Kidney glomerular epithelial cell (primary cell): ENCODE results near the gene SPRING1.

Experiments used
- DNase-seq: peaks from one replicate; lab custom pipeline; 2025; lab: John Stamatoyannopoulos, UW

The SPRING1 gene

DNA sequence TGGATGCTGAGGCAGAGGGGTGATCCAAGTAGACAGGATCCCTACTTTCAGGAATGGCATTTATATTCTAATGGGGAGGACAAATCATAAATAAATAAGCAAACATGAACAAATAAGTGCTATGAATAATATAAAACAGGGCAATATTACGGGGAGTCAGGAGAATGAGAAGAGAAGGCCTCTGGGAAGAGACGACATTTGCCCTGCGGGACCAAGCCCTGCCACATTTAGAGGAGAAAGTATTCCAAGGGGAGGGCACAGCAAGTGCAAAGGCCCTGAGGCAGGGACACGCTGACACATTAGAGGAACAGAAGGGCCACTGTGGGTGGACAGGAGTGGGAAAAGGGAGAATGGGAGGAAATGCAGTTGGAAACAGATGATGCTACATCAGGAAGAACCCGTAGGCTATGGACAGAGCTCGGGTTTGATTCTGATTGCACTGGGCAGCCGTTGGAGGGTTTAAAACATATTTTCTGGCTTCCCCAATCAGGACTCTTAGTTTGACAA lies 1.6 kb upstream of the SPRING1 start:
- DNase-seq, result no peak

DNA sequence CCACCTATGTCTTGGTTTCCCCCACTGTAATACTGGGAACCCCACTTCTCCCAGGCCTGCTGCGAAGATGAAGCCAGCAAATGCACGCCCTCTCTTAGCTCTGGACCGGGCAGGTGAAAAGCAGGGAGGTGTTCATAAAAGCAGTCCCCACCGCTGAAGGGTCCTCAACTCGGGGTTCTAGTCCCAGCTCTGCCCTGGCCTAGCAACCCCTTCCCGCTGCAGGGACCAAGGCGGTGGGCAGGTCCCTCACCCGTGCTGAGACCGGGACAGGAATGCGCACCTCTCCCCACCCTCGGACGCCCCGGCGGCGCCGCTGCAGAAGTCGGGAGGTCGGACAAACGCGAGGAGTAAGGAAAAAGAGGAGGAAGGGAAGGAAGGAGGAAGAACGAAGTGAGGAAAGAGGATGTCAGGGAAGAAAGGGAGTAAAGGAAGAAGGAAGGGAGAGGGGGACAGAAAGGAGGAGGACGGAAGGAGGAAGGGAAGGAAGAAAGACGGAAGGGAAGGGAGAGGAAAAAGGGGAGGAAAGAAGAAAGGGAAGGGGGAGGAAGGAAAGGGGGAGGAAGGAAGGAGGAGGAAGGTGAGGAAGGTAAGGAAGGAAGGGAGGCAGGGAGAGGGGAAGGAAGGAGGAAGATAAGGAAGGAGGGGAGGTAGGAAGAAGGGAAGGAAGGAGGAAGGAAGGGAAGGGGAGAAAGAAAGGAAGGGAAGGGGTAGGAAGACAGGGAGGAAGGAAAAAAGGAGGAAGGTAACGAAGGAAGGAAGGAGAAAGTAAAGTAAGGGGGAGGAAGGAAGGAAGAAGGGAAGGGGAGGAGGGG lies 701 bp downstream of the SPRING1 start:
- DNase-seq, result no peak

DNA sequence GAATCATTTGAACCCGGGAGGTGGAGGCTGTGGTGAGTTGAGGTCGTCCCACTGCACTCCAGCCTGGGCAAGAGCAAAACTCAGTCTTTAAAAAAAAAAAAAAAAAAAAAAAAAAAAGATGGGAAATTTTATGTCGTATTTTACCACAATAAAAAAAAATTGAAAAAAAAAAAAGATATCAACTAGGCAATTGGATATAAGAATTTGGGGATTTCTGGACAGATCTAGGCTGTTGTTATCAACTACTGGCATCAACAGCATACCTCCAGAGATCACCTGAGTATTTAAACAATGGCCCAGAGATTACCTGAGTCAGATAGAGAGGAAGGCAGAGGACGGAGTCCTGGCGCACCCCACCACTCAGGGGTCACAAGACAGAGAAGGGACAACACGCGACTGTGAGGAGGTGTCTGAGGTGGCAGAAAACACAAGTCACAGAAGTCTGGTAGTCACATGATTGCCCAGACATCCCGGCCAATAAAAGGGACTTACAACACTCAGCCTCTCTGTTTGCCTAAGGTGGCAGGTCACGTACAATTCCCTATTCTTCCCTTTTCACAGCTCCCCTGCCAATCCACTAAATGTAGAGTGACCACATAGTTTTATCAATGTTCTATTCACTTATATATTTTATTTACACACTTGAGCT lies 1.8 kb downstream of the SPRING1 start:
- DNase-seq, result no peak

DNA sequence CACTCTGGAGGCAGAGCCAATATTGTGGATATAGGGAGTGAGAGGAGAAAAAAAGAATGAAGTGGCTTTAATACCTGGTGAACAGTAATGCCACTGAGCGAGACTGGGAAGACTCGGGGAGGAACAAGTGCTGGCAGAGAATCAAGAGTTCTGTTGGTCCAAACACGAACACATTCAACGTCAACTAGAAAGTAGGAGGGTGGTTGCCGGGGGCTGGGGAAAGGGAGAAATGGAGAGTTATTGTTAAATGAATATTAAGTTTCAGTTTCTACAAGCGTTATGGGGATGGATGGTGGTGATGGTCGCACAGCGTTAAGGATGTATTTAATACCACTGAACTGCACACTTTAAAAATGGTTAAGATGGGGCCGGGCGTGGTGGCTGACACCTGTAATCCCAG lies 2.8 kb downstream of the SPRING1 start:
- no peak for DNase-seq

DNA sequence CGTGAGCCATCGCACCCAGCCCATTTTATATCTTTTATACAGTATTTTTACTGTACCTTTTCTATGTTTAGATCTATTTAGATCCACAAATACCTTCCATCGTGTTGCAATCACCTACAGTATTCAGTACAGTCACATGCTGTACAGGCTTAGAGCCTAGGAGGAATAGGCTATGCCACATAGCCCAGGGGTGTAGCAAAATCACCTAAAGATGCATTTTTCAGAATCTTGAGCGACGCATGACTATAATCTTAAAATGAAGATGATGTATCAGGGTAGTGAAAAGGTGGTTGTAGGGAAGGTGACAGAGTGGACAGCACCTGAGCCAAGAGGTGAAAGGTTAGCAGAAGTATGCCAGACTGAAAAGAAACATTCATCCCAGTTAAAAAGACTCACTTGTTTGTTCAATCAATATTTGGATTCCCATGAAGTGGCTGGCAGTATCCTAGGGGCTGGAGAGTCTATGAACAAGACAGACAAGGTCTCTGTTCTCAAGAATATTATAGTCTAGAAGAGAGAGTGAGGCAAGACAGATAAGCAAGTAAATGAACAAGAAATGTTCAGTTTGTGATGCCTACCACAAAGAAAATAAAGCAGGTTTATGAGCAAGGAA lies 3.6 kb downstream of the SPRING1 start:
- DNase-seq, result no peak

DNA sequence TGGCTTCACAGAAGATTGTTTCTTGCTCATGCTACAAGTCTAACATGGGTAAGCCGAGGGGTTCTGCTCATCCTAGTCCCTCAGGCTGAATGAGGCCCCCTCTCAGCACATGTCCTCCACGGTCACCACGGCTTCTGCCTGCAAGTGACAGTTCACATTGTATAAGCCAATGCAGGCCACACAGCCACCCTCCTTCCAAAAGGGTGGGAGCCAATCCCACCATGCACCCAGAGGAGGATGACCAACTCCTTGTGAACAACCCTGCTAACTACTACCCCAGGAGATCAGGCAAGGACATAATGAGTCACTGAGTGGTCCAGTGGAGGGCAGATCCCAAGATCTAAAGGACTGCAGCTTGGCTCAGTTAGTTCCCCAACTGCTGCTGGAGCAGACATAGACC lies 6.1 kb downstream of the SPRING1 start:
- DNase-seq, result no peak

DNA sequence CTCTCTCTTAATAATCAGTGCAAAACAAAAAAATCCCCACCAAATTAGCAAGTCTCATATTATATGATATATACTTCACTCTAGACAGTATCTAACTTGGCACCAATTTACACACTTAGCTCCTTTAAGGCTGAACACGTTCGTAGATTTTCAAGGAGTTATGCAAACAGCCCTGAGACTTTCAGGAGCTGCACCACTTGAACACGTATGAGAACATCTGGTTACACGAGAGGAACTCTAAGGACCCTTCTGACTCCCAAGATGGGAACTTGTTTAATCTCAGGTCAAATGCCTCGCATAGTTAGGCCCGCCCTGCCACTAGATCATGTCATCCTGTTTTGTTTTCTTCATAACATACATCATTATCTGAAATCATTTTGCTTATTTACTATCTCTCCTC lies 10.0 kb downstream of the SPRING1 start:
- DNase-seq, result no peak

DNA sequence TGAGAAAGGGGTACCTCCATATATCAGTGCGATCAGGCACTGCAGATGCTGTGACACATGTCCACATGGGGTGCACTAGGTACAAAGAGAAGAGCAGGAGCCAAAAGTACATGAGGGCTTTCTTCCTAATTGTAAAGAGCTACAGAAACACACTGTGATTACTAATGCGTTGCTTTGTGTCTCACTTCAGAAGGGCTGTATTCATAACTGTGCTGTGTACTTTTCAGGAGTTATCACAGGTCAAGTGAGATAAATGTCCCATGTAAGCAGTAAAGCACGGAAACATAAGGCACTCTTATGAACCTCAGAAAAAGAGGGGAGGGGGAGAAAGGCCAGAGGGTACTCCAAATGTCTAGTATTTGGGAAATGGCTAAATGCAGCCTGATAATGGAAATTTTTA lies 10.6 kb downstream of the SPRING1 start:
- DNase-seq, result no peak

DNA sequence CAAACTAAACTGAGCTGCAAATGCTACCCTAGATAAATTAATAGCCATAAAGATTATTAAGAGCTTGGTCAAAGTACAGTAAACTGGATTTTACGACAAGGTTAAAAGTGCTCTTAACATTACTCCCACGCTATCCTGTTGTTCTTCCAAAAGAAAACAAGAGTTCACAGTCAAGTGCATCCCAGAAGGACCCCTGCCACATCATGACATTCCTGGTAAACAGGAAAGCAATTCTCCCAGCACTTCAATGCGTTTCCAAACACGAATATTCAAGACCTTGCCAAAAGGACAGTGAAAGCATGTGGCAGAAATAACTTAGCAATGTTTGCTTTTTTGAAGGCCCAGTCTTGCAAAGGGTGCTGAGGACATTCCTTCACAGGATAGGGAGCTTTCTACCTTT lies 11.2 kb downstream of the SPRING1 start:
- DNase-seq, result no peak

DNA sequence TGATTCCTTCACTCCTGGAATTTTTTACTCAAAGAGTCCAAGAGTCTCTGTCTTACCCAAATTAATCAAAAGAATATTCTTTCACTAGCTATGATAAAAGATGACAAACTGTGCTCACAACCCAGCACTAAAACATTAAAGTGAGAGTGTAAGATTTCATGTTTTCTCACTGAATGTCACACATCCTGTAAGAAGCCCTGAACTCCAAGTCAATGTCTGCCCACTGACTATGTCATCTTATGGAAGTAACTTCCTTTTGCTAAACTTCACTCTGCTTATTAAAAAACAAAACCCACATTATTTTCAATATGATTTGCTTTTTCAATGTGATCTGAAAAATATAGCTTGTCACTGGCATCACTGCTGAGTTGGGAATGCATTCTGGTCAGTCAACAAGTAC lies 15.6 kb downstream of the SPRING1 start:
- DNase-seq, result no peak

DNA sequence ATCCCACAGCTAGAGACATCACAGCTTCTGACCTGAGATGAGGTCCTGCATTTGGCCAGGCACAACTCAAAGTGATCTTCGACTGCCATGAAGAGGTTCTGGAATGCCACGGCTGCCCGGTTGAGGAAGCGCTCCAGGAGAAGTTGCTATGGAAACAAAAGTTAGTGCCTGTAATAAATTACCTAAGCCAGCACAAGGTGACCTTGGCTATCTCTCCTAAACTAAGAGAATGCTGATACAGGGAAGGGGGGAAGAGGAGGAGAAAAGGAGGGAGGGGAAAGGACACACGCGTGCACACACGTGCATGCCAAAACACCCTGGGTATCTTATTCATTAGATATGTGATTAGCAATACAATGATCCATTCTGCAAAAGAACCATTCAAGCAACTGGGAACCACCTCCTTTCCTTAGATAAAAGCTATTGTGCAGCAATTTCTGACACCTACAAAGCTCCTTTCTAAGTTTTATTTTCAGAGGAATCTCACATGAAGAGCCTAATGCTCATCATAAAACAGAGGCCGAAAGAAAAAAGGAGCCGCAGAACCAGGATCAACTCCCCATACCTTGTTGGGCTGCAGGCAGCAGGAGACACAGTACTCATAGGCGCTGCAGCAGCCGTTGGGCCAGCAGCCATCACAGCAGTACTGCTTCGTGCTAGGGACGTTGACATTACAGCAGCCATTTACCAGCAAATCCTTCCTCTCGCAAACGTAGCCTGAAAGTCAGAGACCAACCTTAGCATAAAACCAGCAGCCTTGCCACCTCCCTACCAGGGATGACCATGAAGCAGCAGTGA lies 17.9 kb downstream of the SPRING1 start:
- DNase-seq, result peak; percentile 34

DNA sequence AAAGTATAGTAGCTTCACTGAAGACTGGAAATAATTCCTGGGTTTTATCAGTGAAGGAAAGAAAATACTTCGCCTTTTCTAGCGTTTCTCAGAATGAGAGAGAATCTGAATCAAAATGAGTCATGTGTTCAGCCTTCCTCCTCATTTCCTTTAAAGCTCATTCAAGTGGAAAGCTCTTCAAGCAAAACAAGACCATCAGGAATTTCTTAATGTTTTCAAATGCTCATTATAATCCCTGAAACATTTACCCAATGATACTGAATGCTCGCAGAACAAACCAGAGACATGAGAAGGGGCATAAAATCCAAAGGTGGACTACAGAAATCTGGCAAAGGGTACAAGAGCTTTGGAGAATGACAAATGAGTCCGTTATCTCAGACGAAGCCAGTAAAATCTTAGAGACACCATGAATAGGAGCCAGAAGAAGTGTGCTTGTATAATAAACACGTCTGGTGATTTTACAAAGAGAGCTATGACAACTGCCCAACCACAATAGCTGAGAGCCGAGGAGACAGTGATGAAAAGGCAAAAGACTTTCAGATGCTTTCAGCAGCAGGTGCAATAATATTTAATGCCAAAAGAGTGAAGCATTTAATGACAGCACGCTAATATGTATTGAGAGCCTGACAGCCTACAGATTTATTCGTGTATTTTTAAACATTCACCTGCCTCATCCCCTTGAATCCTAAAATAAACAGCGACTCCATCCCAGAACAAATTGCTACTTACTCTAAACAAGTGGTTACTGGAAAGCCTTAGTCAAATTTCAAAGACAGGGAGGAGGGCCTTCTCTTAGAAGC lies 19.0 kb downstream of the SPRING1 start:
- DNase-seq, result peak; percentile 67

DNA sequence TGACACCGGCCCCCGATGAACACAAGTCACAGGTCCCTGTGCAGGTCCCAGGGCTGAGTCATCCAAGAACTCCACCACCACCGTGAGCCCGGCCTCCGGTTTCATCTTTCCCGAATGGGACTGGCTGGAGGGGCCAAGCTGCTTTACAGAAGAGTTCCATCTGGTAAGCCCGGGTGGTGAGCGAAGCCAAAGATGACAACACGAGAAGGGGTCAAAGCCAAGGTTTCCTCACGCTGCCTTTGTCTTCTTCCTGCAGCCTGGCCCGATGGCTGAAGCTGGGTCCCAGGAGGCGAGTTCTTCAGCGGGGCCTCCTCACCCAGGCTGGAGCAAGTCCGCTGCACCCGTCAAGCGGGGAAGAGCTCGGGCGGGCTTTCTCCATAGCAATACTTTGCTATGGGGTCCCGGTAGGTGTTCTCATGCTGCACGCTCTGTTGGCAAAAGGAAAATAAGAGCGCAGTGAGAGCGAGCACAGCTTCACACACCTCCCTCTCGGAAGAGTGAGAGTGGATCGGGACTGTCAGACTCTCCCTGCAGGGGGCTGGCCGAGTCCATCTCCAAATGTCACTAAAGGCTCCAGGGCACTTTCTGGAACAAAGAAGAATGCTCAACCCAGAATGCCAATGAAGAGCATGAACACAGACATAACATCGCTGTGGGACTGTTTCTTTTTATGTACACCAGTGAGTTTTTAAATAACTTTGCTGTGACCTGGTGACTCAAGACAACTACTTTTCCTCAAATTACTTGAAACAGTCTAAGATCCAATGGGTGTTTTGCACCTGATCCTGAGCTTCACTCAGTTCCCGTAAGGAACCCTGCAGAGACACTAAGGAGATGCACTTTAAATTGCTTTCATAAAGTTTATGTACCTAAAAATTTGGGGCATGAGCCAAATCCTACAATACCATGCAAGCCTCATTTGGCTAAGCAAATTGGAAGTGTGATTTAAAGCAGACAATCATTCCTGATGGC lies 20.1 kb downstream of the SPRING1 start:
- DNase-seq, result peak; percentile 21

DNA sequence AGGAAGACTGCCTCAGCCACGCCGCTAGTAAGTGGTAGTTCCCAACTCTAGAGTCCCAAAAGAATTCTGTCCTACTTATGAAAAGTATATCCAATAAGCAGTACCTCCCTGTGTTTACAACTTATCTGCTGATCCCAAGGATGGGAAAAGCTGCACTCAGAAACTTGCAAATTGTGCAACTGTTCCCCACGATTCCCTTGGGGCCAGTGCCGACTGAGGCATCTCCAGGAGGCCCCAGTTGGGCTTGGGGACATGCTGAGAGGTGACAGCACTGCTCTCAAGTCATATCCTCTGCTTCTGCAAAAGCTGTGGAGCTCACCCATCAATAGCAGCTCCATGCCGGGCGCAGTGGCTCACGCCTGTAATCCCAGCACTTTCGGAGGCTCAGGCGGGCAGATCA lies 23.7 kb downstream of the SPRING1 start:
- no peak for DNase-seq

DNA sequence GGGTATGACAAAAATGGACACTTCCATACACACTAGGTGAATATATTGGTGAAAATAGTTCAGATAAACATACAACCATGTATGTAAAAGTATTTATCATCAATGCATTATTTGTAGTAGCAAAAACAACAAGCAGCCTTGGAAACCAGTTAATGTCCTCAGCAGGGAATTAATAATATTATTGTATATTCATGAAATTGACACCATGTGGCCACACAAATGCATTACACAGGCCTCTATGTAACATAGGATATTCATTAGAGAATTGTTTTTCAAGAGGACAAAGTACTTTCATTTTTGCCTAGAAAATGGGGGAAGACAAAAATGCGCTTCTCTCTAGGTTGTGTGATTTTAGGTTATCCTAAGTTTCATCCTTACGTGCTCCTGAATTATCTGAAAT lies 24.3 kb downstream of the SPRING1 start:
- DNase-seq, result no peak

DNA sequence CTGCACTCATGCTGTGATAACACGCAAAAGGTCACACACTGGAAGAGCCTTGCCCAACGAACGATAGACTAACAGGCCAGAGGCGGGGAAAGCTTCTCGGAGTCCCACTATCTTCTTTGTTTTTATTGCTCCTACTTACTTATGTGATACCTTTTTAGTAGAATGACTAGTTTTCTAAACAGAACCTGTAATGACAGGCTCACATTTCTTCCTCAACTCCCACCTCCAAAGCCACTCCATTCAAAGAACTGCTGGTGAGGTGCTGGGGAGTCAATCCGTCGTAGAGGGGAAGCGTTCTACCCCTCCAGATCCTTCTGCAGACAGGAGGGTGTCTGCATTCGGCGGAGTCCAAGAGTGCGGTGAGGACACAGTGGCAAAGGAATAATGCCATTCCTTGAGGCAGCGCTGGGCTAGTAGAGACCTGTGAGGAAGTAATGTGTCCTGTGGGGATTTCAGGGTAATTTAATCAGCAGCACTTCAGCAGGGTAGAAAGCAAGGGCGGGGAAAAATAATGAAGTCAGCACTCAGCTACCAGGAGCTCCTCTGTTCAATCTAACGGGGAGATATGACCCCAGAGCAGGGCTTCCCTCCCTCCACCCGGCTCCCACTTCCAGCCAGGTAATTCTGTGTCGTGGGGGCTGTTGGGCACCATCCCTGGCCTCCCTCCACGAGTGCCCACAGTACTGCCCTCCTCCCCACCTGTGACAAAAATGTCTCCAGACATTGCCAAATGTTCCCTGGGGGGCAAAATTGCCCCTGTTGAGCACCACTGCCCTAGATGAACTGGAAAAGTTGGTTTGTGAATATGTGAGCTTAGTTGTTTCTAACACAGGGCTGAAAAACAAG lies 25.2 kb downstream of the SPRING1 start:
- DNase-seq, result no peak

DNA sequence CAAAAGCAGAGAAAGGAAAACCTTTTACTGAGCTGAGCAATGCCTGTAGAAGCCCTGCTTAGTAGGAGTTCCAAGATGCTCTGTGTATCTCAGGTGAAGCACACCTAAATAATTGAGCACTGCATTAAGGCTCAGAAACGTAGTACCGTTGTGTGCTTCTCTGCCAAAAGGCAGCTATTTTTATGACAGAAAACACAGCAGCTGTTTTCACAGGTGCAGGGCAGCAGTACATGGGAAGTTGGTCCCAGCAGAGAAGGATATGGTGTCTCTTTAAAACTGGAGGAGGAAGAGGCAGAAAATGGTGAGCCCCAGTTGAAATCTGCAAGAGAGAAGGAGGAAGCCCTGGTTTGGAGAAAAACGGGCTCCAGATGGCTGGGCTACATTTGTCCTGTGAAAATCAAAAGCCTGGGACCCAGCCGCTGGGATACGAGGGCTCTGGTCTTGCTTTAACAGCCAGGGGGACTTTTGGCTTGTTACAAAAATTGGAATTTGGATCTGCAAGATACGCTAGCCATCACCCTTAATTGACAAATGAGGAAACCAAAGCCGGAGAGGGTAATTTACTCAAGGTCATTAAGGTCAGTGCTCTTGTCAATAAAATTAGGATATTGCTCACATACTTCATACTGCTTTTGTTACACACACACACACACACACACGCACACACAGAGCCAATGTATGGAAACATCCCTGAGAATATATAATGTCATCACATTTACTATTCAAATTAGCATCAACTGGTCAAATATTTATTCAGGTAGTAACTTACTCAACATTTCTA lies 27.3 kb downstream of the SPRING1 start:
- DNase-seq, result no peak

DNA sequence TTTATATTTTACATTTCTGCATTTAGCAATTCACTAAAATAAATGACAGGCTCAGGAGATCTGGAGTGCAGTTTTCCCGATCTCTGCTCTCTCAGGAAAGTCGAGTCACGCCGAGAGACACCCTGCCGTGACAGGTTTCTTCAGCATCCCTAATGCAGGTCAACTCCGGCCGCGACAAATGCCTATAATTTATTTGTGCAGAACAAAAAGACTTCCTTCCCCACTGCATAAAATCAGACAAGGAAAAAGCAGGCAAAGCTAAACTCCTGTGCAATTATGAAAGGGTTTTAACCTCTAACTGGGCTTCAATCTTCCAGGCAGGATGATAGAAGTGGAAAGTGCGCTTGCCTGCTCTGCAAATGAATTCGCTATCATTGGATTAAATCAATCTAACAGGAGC lies 28.1 kb downstream of the SPRING1 start:
- DNase-seq, result no peak
